ENCODE data around the gene SF3B1. TPM values are rescaled to one million over a fixed set of nuclear protein-coding genes. Genes with fewer than 3 reads are reported as not detected.
A peak's percentile ranks its signal among the peaks of the same experiment; 100 is the strongest.

SF3B1 gene
- total RNA-seq, 3 donors from 2014 or later, result 195 to 255 (median 238) TPM

DNA sequence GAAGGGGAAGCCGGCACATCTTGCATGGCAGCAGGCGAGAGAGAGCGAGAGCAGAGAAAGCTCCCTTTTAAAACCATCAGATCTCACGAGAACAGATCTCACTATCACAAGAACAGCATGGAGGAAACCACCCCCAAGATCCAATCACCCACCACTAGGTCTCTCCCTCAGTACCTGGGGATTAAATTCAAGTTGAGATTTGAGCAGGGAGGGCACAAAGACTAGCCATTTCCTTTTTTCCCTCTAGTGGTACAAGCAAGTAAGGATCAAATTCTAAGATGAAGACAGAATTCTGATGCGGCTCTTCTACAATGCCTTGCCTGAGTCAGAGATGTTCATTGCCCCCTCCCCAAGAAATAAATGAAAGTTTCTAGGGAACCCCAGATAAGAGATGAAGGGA lies 78.7 kb downstream of the SF3B1 start:
- TF ChIP-seq CTCF (IDR thresholded peaks at IDR 0.05), result no peak
- Histone ChIP-seq H3K4me1 (ENCODE audit: low read depth) (no peaks in the 10 kb centered on the region), H3K9me3 (no peaks in the 10 kb centered on the region), H3K36me3 (ENCODE audit: low read depth) (no peaks in the 10 kb centered on the region), H3K4me3 (no peak overlapping the region)
- DNase-seq (no peak), ATAC-seq (no peak)
- intact Hi-C loops (cut with DNase I, micrococcal nuclease), result no loop called here

DNA sequence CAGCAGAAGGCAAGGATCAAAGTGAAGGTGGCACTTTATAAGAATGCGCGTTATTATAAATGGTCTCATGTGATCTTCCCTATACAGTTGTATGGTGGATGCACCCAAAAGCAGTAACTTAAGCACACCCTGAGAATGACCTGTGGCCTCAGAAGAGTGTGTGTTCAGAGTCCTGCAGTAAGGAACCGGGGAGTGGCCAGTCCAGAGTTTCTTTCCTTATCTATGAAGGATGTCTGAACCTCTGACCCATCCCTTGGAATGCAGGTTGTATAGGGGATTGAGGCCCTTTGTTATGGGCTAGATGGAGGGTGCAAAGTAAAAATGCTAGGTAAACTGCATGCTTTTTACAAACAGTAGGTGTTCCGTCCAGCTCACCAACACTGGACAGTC lies 80.7 kb downstream of the SF3B1 start:
- TF ChIP-seq CTCF (IDR thresholded peaks at IDR 0.05), result no peak
- Histone ChIP-seq H3K9me3 (no peaks in the 10 kb centered on the region), H3K4me3 (no peak overlapping the region), H3K4me1 (ENCODE audit: low read depth) (no peaks in the 10 kb centered on the region), H3K36me3 (ENCODE audit: low read depth) (no peaks in the 10 kb centered on the region)
- intact Hi-C loops (cut with DNase I, micrococcal nuclease), result no loop called here
- DNase-seq, result peak in 1 of 3 donors; percentile 13
- peak; percentile 55 for ATAC-seq

GRCh38 chr2:197353393-197354168 lies 81.2 kb downstream of the SF3B1 start:
- Histone ChIP-seq H3K4me1 (ENCODE audit: low read depth) (no peaks in the 10 kb centered on the region), H3K4me3 (no peak overlapping the region), H3K36me3 (ENCODE audit: low read depth) (no peaks in the 10 kb centered on the region), H3K9me3 (no peaks in the 10 kb centered on the region)
- intact Hi-C loops (cut with DNase I, micrococcal nuclease), result no loop called here
- DNase-seq (no peak), ATAC-seq (no peak)
- no peak for TF ChIP-seq CTCF (IDR thresholded peaks at IDR 0.05)

GRCh38 chr2:197349699-197350098 lies 85.1 kb downstream of the SF3B1 start:
- Histone ChIP-seq H3K9me3 (no peaks in the 10 kb centered on the region), H3K4me3 (no peak overlapping the region), H3K4me1 (ENCODE audit: low read depth) (no peaks in the 10 kb centered on the region), H3K36me3 (ENCODE audit: low read depth) (no peaks in the 10 kb centered on the region)
- intact Hi-C loops (cut with DNase I, micrococcal nuclease), result no loop called here
- no peak for TF ChIP-seq CTCF (IDR thresholded peaks at IDR 0.05)
- ATAC-seq (peak; percentile 65), DNase-seq (no peak)

GRCh38 chr2:197348721-197349360 lies 86.0 kb downstream of the SF3B1 start:
- Histone ChIP-seq H3K9me3 (no peaks in the 10 kb centered on the region), H3K4me1 (ENCODE audit: low read depth) (no peaks in the 10 kb centered on the region), H3K4me3 (no peak overlapping the region), H3K36me3 (ENCODE audit: low read depth) (no peaks in the 10 kb centered on the region)
- intact Hi-C loops (cut with DNase I, micrococcal nuclease), result no loop called here
- DNase-seq, result no peak
- TF ChIP-seq CTCF (IDR thresholded peaks at IDR 0.05), result no peak
- ATAC-seq, result no peak
